ENCODE measurements around the gene SYTL1. TPM values are rescaled to one million over a fixed set of nuclear protein-coding genes. Genes with fewer than 3 reads are reported as not detected.
A peak's percentile ranks its signal among the peaks of the same experiment; 100 is the strongest.

SYTL1 gene
- total and polyA plus RNA-seq, 9 of the 15 experiments (the other 6 are each of a cell fraction or from before 2014, with no cell fraction given) = 0.04 to 9.3 (median 1.7) TPM

- TF ChIP-seq L3MBTL2 (IDR thresholded peaks at IDR 0.05) = peak; percentile 66; the same call in 1 of the 2 replicates
- peak; percentile 97 for TF ChIP-seq ZBTB33 (CRISPR knock-in tag; IDR thresholded peaks at IDR 0.05)
- TF ChIP-seq IRF2 (CRISPR knock-in tag; IDR thresholded peaks at IDR 0.05) = no peak
- TF ChIP-seq ZNF780A (CRISPR knock-in tag; IDR thresholded peaks at IDR 0.05) = no peak
- TF ChIP-seq YY1 (IDR thresholded peaks at IDR 0.05; ENCODE audit: borderline replicate concordance in 1 of 3, control insufficient read depth in 1 of 3, extremely low read depth in 1 of 3, insufficient read depth in 3 of 3, insufficient read length in 1 of 3, insufficient replicate concordance in 2 of 3, low read depth in 1 of 3, low read length in 2 of 3) = peak in 2 of 3 experiments; percentile 16 to 30
- no peak for TF ChIP-seq DDX20 (tag; IDR thresholded peaks at IDR 0.05; ENCODE audit: low read depth)
- TF ChIP-seq HBP1 (CRISPR knock-in tag; IDR thresholded peaks at IDR 0.05) = no peak
- TF ChIP-seq SIN3B (IDR thresholded peaks at IDR 0.05; ENCODE audit: low read depth) = no peak
- 0 out of 2 replicates have a peak, but pooled peaks have one; percentile 44 for TF ChIP-seq TARDBP (IDR thresholded peaks at IDR 0.05)
- TF ChIP-seq UBTF (IDR thresholded peaks at IDR 0.05; ENCODE audit: borderline replicate concordance in 1 of 2, low read depth in 2 of 2, low read length in 2 of 2) = 0 out of 4 replicates have a peak, but pooled peaks have one; percentile 24 to 43
- TF ChIP-seq RBM22 (IDR thresholded peaks at IDR 0.05; ENCODE audit: low read depth, low read length, poor library complexity, severe bottlenecking) = peak; percentile 4
- 0 out of 2 replicates have a peak, but pooled peaks have one; percentile 8 for TF ChIP-seq THRAP3 (IDR thresholded peaks at IDR 0.05; ENCODE audit: borderline replicate concordance)
- peak; percentile 75 for TF ChIP-seq MEIS2 (IDR thresholded peaks at IDR 0.05; ENCODE audit: partially characterized antibody)
- TF ChIP-seq ZFP36 (IDR thresholded peaks at IDR 0.05; ENCODE audit: low read depth, low read length, partially characterized antibody) = no peak
- TF ChIP-seq VEZF1 (CRISPR knock-in tag; IDR thresholded peaks at IDR 0.05) = no peak
- no peak for TF ChIP-seq MTF1 (CRISPR knock-in tag; IDR thresholded peaks at IDR 0.05; ENCODE audit: borderline replicate concordance)
- peak; percentile 27; the same call in 1 of the 2 replicates for TF ChIP-seq POLR2A (conservative IDR thresholded peaks at IDR 0.05)
- TF ChIP-seq CBFB (CRISPR knock-in tag; IDR thresholded peaks at IDR 0.05) = no peak
- TF ChIP-seq NONO (IDR thresholded peaks at IDR 0.05; ENCODE audit: low read depth in 2 of 2, low read length in 1 of 2) = peak in 1 of 2 experiments; percentile 46; a peak in 1 of 4 replicates
Observed at GRCh38 chr1:27350663-27351540, 9.1 kb downstream of the SYTL1 start (continued).

Measured in K562 (cell line).